Testis (tissue), 2 donors: ENCODE measurements around the gene SMOC1.

Source experiments
- CTCF ChIP-seq, 3 experiments: fragments of 450-650 bp in 2 of 3; fragments of 200-600 bp in 1 of 3; sonication (generic) in 1 of 3; IDR thresholded peaks; one replicate each; pipeline ENCODE4 v1.5.1; 2016 to 2019; ENCODE audit warnings: antibody characterized with exemption in 3 of 3, mild to moderate bottlenecking in 2 of 3, moderate library complexity in 1 of 3
- POLR2A ChIP-seq: fragments of 450-650 bp; IDR thresholded peaks from one replicate; pipeline ENCODE4 v1.6.1; 2017; ENCODE audit warnings: antibody characterized with exemption, mild to moderate bottlenecking, moderate library complexity

DNA sequence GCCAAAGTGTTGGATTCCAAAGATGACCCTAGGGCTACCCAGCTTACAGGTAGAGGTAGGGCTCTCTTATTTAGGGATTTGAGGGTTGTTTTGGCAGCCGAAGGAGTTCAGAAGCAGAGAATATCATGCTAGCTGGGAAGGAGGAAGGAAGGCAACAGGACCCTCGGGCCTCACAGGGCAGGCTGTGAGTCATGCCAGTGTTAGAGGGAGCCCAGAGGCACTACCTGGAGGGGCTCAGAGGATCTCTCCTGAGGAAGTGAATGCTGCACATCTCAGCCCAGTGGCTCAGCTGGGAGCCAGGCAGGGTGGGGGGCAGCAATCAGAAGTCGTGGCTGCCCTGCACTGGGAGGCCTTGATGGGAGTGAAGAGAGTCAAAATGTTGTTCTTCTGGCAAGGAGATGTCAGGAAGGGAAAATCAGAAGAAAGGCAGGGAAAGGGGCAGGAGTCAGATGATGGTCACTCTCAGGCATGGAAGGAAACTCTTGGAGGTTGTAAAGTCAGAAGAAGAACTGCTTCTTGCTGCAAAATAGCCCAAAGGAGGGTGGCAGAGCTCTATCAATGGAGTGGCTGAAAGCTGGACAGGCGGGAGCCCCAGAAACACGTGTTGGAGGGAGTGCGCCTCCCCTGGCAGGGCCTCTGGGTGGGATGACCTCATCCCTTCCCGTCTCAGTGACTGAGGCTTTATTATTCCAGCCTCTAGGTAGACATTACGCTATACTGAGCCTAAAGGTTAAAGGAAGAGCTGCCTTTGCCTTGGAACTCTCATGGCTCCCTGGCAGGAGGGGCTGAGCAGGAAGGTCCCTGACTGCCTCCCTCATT lies 141.3 kb downstream of the SMOC1 start:
- TF ChIP-seq CTCF (IDR thresholded peaks at IDR 0.05): no peak
- TF ChIP-seq POLR2A: no peak
